ENCODE measurements around the gene USP32.

DNA sequence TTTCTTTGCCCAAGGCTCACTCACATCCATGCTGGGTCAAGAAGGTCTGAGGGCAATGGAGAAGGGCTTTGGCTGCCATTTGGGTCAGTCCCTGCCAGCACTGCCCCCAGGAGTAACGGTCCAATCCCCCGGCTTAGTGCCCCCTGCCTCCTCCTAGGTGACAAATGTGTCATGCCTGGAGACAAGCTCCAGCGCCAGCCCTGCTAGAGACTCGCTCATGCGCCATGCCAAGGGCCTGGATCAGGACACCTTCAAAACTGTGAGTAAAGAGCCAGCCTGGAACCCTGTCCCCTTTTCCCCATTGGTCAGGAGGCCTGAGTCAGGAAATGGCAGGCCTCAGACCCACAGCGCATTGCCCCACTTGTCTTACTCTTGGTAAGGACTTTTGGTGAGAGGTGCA is 33.7 kb upstream of the USP32 start:
- TF ChIP-seq CTCF (IDR thresholded peaks at IDR 0.05; ENCODE audit: low read depth, low read length) (no peak), POLR2A (IDR thresholded peaks at IDR 0.05; ENCODE audit: extremely low read depth, insufficient read length) (no peak), MYC (IDR thresholded peaks at IDR 0.05; ENCODE audit: low read depth, low read length) (no peak)
- TF ChIP-seq, protein P1, sequence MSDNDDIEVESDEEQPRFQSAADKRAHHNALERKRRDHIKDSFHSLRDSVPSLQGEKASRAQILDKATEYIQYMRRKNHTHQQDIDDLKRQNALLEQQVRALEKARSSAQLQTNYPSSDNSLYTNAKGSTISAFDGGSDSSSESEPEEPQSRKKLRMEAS (IDR thresholded peaks at IDR 0.05; ENCODE audit: low read depth, low read length) = no peak
